ENCODE results near the gene HMCN2.

Gene HMCN2

GRCh38 chr9:130351343-130351742 lies 85.8 kb downstream of the HMCN2 start:
- no peak for DNase-seq

- DNase-seq: no peak
Measured at GRCh38 chr9:130352081-130352480, 86.5 kb downstream of the HMCN2 start.

- no peak for DNase-seq
Measured at GRCh38 chr9:130352586-130353285, 87.2 kb downstream of the HMCN2 start.

GRCh38 chr9:130354378-130354777 lies 88.8 kb downstream of the HMCN2 start:
- DNase-seq: no peak

GRCh38 chr9:130354806-130355205 lies 89.2 kb downstream of the HMCN2 start:
- DNase-seq: no peak

GRCh38 chr9:130356033-130356432 lies 90.5 kb downstream of the HMCN2 start:
- no peak for DNase-seq

GRCh38 chr9:130356877-130357584 lies 91.5 kb downstream of the HMCN2 start:
- no peak for DNase-seq

- no peak for DNase-seq
Measured at GRCh38 chr9:130358928-130359327, 93.4 kb downstream of the HMCN2 start.

- DNase-seq: no peak
Measured at GRCh38 chr9:130359819-130360218, 94.3 kb downstream of the HMCN2 start.

- no peak for DNase-seq
Measured at GRCh38 chr9:130360672-130361071, 95.1 kb downstream of the HMCN2 start.

GRCh38 chr9:130361873-130362362 lies 96.4 kb downstream of the HMCN2 start:
- no peak for DNase-seq

- no peak for DNase-seq
Measured at GRCh38 chr9:130362691-130363090, 97.1 kb downstream of the HMCN2 start.

GRCh38 chr9:130363755-130364404 lies 98.3 kb downstream of the HMCN2 start:
- DNase-seq: no peak

- DNase-seq: no peak
Measured at GRCh38 chr9:130364619-130365322, 99.2 kb downstream of the HMCN2 start.

GRCh38 chr9:130365323-130365721 lies 99.8 kb downstream of the HMCN2 start:
- no peak for DNase-seq

- DNase-seq: no peak
Measured at GRCh38 chr9:130366072-130366471, 100.5 kb downstream of the HMCN2 start.

- DNase-seq: no peak
Measured at GRCh38 chr9:130366888-130367550, 101.5 kb downstream of the HMCN2 start.

GRCh38 chr9:130368631-130369103 lies 103.1 kb downstream of the HMCN2 start:
- no peak for DNase-seq

GRCh38 chr9:130370226-130370625 lies 104.7 kb downstream of the HMCN2 start:
- DNase-seq: no peak

GRCh38 chr9:130371196-130371966 lies 105.8 kb downstream of the HMCN2 start:
- no peak for DNase-seq

GRCh38 chr9:130372057-130372456 lies 106.5 kb downstream of the HMCN2 start:
- DNase-seq: no peak
